NCI-H2227 treated with DMSO at 0.1 percent for 48 hours (cell line): ENCODE measurements around the gene EFCAB12.
A peak's percentile ranks its signal among the peaks of the same experiment; 100 is the strongest.
"Not testable (repeated sequence)": the region's sequence is repeated elsewhere in the genome, so short reads cannot be mapped to it uniquely, and the experiment has no call there.

Experiments used
- DNase-seq: peaks from one replicate; lab custom pipeline; 2025; lab: John Stamatoyannopoulos, UW

Gene EFCAB12

DNA sequence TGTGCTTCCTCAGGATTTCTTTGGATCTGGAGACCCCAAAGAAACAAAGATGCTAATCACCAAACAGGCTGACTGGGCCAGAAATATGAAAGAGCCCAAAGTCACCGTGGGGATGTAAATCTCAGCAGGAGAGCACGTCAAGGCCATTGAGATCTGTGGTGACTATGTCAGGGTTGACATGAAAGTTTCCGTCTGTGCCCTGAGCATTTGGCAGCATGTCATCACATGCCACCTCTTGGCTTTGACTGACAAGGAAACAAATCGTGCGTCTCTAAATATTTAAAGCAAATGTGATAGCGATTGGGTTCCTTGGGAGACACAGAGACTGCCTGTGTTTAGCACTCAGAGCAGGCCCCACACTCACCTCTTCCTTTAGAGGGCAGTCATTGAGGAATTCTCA is 35.2 kb downstream of the EFCAB12 start:
- no peak for DNase-seq

DNA sequence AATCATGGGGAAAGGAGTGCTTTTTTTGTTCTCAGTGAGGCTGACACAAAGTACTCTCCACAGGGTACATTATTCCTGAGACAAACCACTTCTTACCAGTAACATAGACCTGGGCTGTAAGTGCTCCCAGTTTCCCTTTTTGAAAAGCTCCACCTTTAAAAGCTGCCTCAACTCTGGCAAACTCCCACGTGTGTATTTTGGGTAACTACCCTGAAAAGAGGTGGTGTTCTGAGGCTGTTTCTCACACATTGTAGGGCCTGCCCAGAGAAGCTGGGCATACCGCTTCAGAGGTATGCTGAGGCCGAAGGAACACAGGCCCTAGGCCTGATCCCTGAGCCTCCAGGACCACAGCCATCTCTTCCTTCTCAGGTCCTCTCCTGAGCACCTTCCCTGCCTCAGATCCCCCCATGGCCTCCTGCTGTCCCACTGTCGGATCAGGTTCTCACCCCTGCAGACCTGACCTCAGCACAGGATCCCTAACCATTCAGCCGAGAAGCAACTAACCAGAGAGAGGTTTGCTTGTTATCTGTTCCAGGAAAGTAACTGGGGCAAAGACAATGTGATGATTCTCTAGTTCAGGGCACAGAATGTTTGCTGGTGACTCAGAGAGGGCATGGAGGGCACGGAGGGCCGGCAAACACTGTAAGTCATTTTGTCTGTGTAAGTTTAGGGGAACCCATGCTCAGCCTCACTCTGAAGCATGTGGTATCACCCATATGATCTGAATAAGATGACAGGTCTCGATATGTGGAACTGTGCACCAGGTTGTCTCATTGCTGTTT is 36.1 kb downstream of the EFCAB12 start:
- not testable (repeated sequence) for DNase-seq

- not testable (repeated sequence) for DNase-seq
Observed at GRCh38 chr3:129391583-129391982, 36.9 kb downstream of the EFCAB12 start.

GRCh38 chr3:129389572-129389937 is 38.9 kb downstream of the EFCAB12 start:
- no peak for DNase-seq

DNA sequence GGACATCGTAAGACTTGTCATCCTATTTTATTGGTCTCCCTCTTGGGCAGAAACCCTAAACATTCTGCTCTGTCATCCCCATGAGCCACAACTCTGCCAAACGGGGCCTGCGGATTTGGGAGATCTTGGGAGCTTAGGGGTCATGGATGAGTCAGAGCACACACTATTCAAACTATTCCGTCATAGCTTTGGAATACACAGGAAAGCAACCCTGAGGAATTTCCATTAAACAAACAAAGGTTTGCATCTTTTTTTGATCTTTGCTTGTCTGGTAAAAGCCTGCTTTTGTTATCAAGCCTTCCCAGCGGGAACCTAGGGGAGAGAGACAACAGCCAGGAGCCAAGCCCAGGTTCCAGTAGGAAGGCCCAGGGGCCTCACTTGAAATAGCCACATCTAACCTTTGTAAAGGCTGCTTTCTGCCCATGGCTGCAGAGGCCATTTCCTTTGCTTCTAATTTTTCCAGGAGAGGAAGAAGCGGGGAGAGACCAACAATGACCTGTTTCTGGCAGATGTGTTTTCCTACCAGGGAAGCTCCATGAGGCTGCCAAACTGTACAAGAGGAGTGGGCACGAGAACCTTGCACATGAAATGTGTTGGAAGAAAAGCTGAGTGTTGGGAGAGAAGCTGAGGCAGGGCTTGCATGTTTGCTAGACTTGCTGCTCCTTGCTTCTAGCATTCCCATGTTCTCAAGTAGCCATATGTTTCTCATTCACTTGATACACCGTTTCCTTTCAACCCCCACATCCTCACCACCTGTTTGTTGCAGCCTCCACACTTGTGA is 39.5 kb downstream of the EFCAB12 start:
- DNase-seq: not testable (repeated sequence)

GRCh38 chr3:129387487-129387886 is 40.9 kb downstream of the EFCAB12 start:
- DNase-seq: no peak

DNA sequence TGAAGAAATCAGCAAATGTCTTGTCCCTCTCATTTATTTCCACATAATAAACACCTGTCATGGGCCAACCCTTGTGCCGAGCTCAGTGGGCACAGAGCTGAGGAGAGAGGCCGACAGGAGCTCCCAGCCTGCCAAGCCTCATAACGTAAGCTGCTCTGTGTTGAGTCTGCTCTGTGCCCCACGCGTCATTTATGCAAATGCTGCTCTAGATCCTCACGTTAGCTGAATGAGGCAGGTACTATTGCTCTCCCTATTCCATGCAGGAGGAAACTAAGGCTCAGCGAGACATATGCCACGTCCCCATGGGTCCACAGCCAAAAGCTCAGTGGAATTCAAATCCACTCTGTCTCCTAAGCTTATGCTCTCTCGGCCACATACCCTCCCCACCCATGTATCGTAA is 41.5 kb downstream of the EFCAB12 start:
- no peak for DNase-seq

- DNase-seq: not testable (repeated sequence)
Observed at GRCh38 chr3:129385507-129385906, 42.9 kb downstream of the EFCAB12 start.

DNA sequence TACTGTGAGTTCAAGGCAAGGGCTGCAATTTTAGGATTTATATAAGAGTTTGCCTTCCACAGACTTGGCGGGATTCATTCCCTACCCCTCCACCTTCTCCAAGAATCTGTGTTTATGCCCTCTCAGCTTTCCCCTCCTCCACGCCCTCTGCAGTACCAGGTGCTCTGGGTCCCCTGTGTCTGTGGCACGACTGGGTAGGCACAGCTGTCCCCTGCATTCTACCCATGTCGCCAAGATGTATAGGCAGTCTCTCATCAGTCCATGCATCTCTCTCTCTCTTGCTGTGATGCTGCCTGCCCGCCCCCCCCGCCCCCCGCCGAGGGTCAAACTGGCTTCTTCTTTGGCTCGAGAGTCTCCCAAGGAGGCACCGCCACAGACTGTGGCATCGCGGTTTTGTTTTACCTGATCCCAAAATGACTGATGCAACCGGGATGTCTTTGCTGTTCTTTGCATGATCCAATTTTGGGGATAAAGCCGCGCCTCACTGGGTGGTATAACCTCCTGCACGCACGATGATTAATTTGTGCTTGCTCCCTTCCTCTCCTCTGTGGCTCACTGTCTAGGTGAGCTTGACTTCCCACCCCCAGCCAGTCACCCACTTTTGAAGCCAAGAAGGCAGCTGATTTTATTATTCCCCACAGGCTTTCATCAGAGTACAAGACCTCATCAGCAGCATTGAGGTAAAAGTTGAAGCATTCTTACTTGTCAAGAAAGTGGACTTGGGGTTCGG is 43.7 kb downstream of the EFCAB12 start:
- DNase-seq: no peak

GRCh38 chr3:129384103-129384502 is 44.3 kb downstream of the EFCAB12 start:
- DNase-seq: not testable (repeated sequence)

GRCh38 chr3:129383292-129383860 is 45.1 kb downstream of the EFCAB12 start:
- peak; percentile 37 for DNase-seq

DNA sequence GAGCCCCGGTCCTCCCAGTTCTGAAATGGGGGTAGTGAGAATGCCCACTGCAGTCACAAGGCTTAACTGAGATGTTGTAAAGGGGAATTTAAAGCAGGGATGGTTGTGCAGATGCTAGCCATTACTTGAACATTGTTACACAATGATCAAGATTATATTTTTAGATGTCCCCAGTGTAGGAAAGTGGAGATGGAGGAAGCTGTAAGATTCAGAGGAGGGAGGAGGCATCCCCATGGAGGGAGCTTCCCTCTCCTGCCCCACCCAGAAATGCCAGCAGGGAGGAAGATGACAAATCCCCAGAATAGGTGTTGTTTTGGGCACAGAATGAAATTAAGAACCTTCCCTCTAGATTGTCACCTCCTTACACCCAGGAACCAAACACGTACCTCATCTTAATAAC is 46.1 kb downstream of the EFCAB12 start:
- DNase-seq: no peak

- no peak for DNase-seq
Observed at GRCh38 chr3:129379582-129380358, 48.7 kb downstream of the EFCAB12 start.

- DNase-seq: no peak
Observed at GRCh38 chr3:129378949-129379348, 49.5 kb downstream of the EFCAB12 start.

DNA sequence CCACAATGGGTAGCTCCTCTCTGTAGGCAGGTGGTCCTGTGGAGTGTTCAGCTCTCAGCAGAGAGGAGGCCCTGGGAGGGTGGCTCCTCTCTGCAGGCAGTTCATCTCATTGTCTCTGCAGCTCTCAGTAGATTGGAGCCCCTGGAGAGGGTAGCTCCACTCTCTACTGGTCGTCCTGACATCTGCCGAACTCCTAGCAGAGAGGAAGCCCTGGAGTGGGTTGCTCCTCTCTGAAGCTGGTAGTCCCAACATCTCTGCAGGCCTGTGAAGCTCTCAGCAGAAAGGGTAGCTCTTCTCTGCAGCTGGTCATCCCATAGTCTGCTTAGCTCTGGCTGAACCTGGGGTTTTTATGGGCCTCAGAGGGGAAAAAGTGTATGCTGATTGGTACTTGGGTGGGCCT is 50.8 kb downstream of the EFCAB12 start:
- DNase-seq: no peak

- no peak for DNase-seq
Observed at GRCh38 chr3:129375099-129375498, 53.3 kb downstream of the EFCAB12 start.

- DNase-seq: no peak
Observed at GRCh38 chr3:129371041-129371826, 57.2 kb downstream of the EFCAB12 start.

DNA sequence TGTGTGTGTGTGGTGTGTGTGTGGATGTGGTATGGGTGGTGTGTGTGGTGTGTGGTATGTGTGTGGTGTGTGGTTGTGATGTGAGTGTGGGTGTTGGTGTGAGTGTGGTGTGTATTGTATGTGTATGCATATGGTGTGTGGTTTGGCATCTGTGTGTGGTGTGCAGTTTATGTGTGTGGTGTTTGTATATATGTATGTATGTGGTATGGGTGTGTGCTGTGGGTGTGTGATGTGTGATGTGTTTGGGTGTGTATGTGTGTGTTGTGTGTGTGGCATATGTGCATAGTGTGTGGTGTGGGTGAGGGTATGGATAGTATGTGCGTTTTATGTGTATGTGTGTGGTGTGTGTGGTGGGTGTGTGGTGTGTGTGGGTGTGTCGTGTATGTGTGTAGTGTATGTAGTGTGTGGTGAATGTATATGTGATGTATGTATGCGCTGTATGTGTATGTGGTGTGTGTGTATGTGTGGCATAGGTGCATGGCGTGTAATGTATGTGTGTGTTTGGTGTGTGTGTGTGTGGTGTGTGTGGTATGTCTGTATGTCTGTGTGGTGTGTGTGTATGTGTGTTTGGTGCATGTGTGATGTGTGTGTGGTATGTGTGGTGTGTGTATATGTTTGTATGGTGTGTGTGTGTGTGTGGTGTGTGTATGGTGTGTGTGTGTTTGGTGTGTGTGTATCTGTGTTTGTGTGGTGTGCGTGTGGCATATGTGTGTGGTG is 58.0 kb downstream of the EFCAB12 start:
- no peak for DNase-seq

GRCh38 chr3:129369711-129370110 is 58.7 kb downstream of the EFCAB12 start:
- no peak for DNase-seq

DNA sequence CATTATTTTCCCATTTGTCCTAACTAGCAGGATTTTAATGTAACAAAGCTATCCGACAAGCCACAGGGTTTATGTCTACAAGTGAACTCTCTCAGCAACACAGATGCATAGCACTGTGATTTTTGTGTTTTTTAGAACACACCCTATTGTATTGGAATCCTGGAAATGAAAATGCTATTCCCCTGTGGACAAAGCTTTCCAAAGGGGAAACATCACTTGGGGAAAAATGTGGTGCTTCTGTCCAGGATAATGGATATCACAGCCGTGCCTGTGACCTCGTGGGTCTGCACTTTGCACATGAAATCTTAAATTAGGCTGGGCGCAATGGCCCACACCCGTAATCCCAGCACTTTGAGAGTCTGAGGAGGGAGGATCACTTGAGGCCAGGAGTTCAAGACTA is 60.6 kb downstream of the EFCAB12 start:
- DNase-seq: no peak
